Uterus (tissue), 2 donors: ENCODE results near the gene TEX19.

ENCODE experiments used
- POLR2A ChIP-seq, 2 donors: fragments of 450-650 bp; IDR thresholded peaks; one replicate each; pipeline ENCODE4 v1.6.1; 2016; ENCODE audit warnings: antibody characterized with exemption in 2 of 2, mild to moderate bottlenecking in 1 of 2, moderate library complexity in 1 of 2
- TF ChIP-seq, protein P1 (sequence below), 4 experiments: fragments of 200-600 bp in 2 of 4; fragments of 450-650 bp in 2 of 4; sonication (generic) in 2 of 4; IDR thresholded peaks; one replicate each; pipeline ENCODE4 v1.5.1; 2016 to 2019; ENCODE audit warnings: antibody characterized with exemption in 4 of 4, mild to moderate bottlenecking in 2 of 4, moderate library complexity in 1 of 4

DNA sequence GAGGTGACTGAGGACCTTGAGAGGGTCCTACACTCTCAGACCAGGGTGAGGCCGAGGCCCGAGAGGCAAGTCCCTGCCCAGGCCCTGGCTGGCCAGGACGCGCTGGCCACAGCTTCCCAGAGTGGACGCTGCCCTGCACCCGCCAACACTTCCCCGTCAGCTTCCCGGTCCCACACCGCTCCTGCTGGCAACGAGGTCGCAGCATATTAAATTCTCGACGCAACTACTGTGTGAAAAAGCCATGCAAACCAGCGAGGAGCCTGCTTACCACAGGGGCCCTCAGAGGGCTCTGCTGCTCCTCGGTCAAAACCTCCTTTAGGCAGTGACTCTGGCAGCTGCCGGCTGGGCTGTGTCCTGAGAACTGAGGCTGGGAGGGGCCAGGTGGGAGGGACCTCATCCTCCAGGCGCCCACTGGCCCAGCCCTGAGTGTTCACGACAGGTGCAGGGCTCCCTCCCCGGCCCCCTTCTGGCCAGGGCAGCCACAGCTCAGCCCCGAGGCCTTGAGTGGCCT, 2.1 kb upstream of the TEX19 start:
- TF ChIP-seq, protein P1, sequence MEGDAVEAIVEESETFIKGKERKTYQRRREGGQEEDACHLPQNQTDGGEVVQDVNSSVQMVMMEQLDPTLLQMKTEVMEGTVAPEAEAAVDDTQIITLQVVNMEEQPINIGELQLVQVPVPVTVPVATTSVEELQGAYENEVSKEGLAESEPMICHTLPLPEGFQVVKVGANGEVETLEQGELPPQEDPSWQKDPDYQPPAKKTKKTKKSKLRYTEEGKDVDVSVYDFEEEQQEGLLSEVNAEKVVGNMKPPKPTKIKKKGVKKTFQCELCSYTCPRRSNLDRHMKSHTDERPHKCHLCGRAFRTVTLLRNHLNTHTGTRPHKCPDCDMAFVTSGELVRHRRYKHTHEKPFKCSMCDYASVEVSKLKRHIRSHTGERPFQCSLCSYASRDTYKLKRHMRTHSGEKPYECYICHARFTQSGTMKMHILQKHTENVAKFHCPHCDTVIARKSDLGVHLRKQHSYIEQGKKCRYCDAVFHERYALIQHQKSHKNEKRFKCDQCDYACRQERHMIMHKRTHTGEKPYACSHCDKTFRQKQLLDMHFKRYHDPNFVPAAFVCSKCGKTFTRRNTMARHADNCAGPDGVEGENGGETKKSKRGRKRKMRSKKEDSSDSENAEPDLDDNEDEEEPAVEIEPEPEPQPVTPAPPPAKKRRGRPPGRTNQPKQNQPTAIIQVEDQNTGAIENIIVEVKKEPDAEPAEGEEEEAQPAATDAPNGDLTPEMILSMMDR (IDR thresholded peaks at IDR 0.05) = no peak
- TF ChIP-seq POLR2A (IDR thresholded peaks at IDR 0.05) = no peak
